B cell (primary cell): ENCODE measurements around the gene TPO.

Experiments used
- EZH2 ChIP-seq: IDR thresholded peaks from 2 replicates; pipeline ENCODE4 v1.6.1; 2012; ENCODE audit warnings: borderline replicate concordance, low read depth, mild to moderate bottlenecking, moderate library complexity, low read length; ENCODE audit not compliant: insufficient read depth, poor library complexity, severe bottlenecking
- TF ChIP-seq, protein P1 (sequence below): fragments of 200-600 bp; IDR thresholded peaks from one replicate; pipeline ENCODE4 v1.8.0; 2022; ENCODE audit warnings: antibody characterized with exemption, mild to moderate bottlenecking

DNA sequence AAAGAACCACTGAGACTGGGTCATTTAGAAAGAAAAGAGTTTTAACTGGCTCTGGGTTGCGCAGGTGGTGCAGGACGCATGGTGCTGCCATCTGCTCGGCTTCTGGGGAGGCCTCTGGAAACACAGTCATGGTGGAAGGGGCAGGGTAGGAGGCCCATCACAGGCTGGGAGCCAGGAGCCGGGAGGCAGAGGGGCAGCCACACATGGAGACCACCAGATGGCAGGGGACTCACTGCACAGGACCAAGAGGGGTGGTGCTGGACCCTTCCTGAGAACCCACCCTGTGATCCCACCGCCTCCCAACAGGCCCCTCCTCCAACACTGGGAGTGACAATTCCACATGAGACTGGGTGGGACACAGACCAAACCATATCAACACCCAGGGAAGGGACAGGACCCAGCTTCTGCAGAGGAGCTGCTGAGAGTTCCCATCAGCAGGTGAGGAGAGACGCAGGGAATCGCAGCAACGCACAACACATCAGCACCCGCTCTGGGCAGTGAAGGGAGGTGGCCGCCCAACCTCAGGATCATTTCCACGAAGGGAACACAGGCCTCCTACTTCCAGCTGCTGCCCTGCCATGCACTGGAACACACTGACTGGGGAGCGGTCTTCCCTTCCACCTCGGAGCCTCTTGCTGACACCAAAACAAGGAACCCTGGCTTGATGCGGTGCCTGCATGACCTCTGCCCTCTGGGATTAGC lies 130.7 kb downstream of the TPO start:
- TF ChIP-seq, protein P1, sequence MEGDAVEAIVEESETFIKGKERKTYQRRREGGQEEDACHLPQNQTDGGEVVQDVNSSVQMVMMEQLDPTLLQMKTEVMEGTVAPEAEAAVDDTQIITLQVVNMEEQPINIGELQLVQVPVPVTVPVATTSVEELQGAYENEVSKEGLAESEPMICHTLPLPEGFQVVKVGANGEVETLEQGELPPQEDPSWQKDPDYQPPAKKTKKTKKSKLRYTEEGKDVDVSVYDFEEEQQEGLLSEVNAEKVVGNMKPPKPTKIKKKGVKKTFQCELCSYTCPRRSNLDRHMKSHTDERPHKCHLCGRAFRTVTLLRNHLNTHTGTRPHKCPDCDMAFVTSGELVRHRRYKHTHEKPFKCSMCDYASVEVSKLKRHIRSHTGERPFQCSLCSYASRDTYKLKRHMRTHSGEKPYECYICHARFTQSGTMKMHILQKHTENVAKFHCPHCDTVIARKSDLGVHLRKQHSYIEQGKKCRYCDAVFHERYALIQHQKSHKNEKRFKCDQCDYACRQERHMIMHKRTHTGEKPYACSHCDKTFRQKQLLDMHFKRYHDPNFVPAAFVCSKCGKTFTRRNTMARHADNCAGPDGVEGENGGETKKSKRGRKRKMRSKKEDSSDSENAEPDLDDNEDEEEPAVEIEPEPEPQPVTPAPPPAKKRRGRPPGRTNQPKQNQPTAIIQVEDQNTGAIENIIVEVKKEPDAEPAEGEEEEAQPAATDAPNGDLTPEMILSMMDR = no peak
- TF ChIP-seq EZH2 = no peak
